Stimulated activated CD8-positive, alpha-beta memory T cell treated with anti-CD3 and anti-CD28 coated beads, Interleukin-4, amount 100 ng/mL, for 4 hours (primary cell): Measurements from ENCODE around the gene RAI1.

Source experiments
- DNase-seq, 2 donors: peaks; one replicate each; pipeline ENCODE4 v3.0.0-alpha.2; 2020; ENCODE audit warnings: low read depth in 2 of 2, low spot score in 1 of 2

RAI1 gene

GRCh38 chr17:17824783-17825614 is 143.7 kb downstream of the RAI1 start:
- no peak for DNase-seq

GRCh38 chr17:17826342-17826713 is 145.1 kb downstream of the RAI1 start:
- no peak for DNase-seq

- DNase-seq, result no peak
Measured at GRCh38 chr17:17826942-17827785, 145.9 kb downstream of the RAI1 start.

- DNase-seq, result no peak
Measured at GRCh38 chr17:17827826-17828621, 146.8 kb downstream of the RAI1 start.

GRCh38 chr17:17830269-17830567 is 149.0 kb downstream of the RAI1 start:
- DNase-seq, result no peak

GRCh38 chr17:17830740-17831207 is 149.5 kb downstream of the RAI1 start:
- no peak for DNase-seq

GRCh38 chr17:17831208-17832031 is 150.2 kb downstream of the RAI1 start:
- no peak for DNase-seq

GRCh38 chr17:17832032-17832363 is 150.7 kb downstream of the RAI1 start:
- no peak for DNase-seq

- no peak for DNase-seq
Measured at GRCh38 chr17:17833658-17834357, 152.6 kb downstream of the RAI1 start.

- no peak for DNase-seq
Measured at GRCh38 chr17:17834974-17835373, 153.7 kb downstream of the RAI1 start.

GRCh38 chr17:17835415-17836249 is 154.4 kb downstream of the RAI1 start:
- no peak for DNase-seq

- peak; percentile 93 to 94 for DNase-seq
Measured at GRCh38 chr17:17836250-17836817, 155.1 kb downstream of the RAI1 start.

GRCh38 chr17:17836818-17837379 is 155.6 kb downstream of the RAI1 start, which contains the start of gene SREBF1:
TSS of gene SREBF1 (minus strand) at chr17:17836986. CDS start at chr17:17836817, 169 bp downstream.
- peak in 1 of 2 donors; percentile 40 for DNase-seq

GRCh38 chr17:17837380-17837821 is 156.1 kb downstream of the RAI1 start:
- DNase-seq, result no peak

- no peak for DNase-seq
Measured at GRCh38 chr17:17837966-17838962, 157.0 kb downstream of the RAI1 start.

- DNase-seq, result peak; percentile 35 to 68
Measured at GRCh38 chr17:17839791-17840707, 158.8 kb downstream of the RAI1 start.
